HG03457 (cell line): ENCODE measurements around the gene FLNA.
"Not testable (repeated sequence)": the region's sequence is repeated elsewhere in the genome, so short reads cannot be mapped to it uniquely, and the experiment has no call there.

Source experiments
- ATAC-seq: cut with Tn5 transposase; IDR thresholded peaks from one replicate; pipeline ENCODE4 v1.9.1; 2021; ENCODE audit warnings: moderate number of reproducible peaks; ENCODE audit not compliant: unreplicated experiment

The FLNA gene

GRCh38 chrX:154399527-154400368, 25.3 kb upstream of the FLNA start:
- ATAC-seq: no peak

- ATAC-seq: peak; percentile 15
Observed at GRCh38 chrX:154398668-154399526, 24.5 kb upstream of the FLNA start.

- ATAC-seq: peak; percentile 69
Observed at GRCh38 chrX:154397888-154398667, 23.6 kb upstream of the FLNA start, which contains the start of gene RPL10. Gene RPL10 (plus strand): TSS chrX:154398377. CDS start chrX:154398520, 143 bp downstream.

GRCh38 chrX:154396973-154397887, 22.8 kb upstream of the FLNA start:
- ATAC-seq: peak; percentile 35

- not testable (repeated sequence) for ATAC-seq
Observed at GRCh38 chrX:154396363-154396762, 21.9 kb upstream of the FLNA start.

- peak; percentile 64 for ATAC-seq
Observed at GRCh38 chrX:154389812-154390747, 15.6 kb upstream of the FLNA start.

- ATAC-seq: not testable (repeated sequence)
Observed at GRCh38 chrX:154388649-154389048, 14.2 kb upstream of the FLNA start.

GRCh38 chrX:154388094-154388493, 13.7 kb upstream of the FLNA start:
- not testable (repeated sequence) for ATAC-seq

- no peak for ATAC-seq
Observed at GRCh38 chrX:154384284-154384892, 10.0 kb upstream of the FLNA start.

- no peak for ATAC-seq
Observed at GRCh38 chrX:154383359-154384283, 9.2 kb upstream of the FLNA start.

- ATAC-seq: no peak
Observed at GRCh38 chrX:154382483-154383069, 8.1 kb upstream of the FLNA start.

- no peak for ATAC-seq
Observed at GRCh38 chrX:154381271-154381670, 6.8 kb upstream of the FLNA start.

- no peak for ATAC-seq
Observed at GRCh38 chrX:154380787-154381186, 6.4 kb upstream of the FLNA start.

GRCh38 chrX:154380153-154380552, 5.7 kb upstream of the FLNA start:
- no peak for ATAC-seq

- no peak for ATAC-seq
Observed at GRCh38 chrX:154379569-154379951, 5.1 kb upstream of the FLNA start.

- peak; percentile 66 for ATAC-seq
Observed at GRCh38 chrX:154378799-154379568, 4.5 kb upstream of the FLNA start, which contains the start of gene EMD. Gene EMD (plus strand): TSS chrX:154379295. CDS start chrX:154379485, 190 bp downstream.
